IMR-90 (cell line): Measurements from ENCODE around the gene PFKL. TPM values are rescaled to one million over a fixed set of nuclear protein-coding genes. Genes with fewer than 3 reads are reported as not detected.
A peak's percentile ranks its signal among the peaks of the same experiment; 100 is the strongest.

Experiments used
- ATAC-seq: fragments of 200-7000 bp; cut with Tn5 transposase; 2 replicates; pipeline ENCODE4 v1.9.1; 2020; ENCODE audit warnings: low read depth, mild to moderate bottlenecking, moderate library complexity
- BruUV-seq: library from RNA; stranded (reverse); fragments of 400-500 nt; replicated peaks from 2 replicates; lab custom pipeline; 2021; lab: Mats Ljungman, UMichigan
- CTCF ChIA-PET: fragments of 300-600 bp; formaldehyde crosslinking; extraction: SDS; loops from one replicate; lab custom pipeline; 2021; ENCODE audit warnings: antibody characterized with exemption; lab: Yijun Ruan, JAX
- POLR2A ChIA-PET: fragments of 300-600 bp; sonication (Branson Sonifier 250); formaldehyde crosslinking; loops from one replicate; lab custom pipeline; 2022; ENCODE audit warnings: antibody characterized with exemption; ENCODE audit not compliant: unreplicated experiment; lab: Charles Lee
- DNase-seq: peaks from one replicate; pipeline ENCODE4 v3.0.0; 2013
- H2AFZ ChIP-seq: replicated peaks from 2 replicates; pipeline ENCODE3; 2013; ENCODE audit warnings: low read length, mild to moderate bottlenecking; ENCODE audit not compliant: poor library complexity
- H2AK5ac ChIP-seq: 2 replicates; pipeline ENCODE4 v1.6.1; 2013; ENCODE audit warnings: low read depth, low read length, inconsistent platforms
- H2AK9ac ChIP-seq: replicated peaks from 2 replicates; pipeline ENCODE3; 2013; ENCODE audit warnings: mild to moderate bottlenecking, low read depth, low read length, moderate library complexity; ENCODE audit not compliant: poor library complexity
- H2BK120ac ChIP-seq: 2 replicates; pipeline ENCODE4 v1.6.1; 2013; ENCODE audit warnings: low read depth, low read length, inconsistent platforms
- H2BK15ac ChIP-seq: 3 replicates; pipeline ENCODE4 v1.6.1; 2013; ENCODE audit warnings: low read depth, low read length, inconsistent platforms
- H2BK20ac ChIP-seq: 2 replicates; pipeline ENCODE4 v1.6.1; 2013; ENCODE audit warnings: low read depth, mild to moderate bottlenecking, inconsistent platforms, low read length, moderate library complexity
- H2BK5ac ChIP-seq: 2 replicates; pipeline ENCODE4 v1.6.1; 2013; ENCODE audit warnings: mild to moderate bottlenecking, low read depth, low read length, inconsistent platforms; ENCODE audit not compliant: poor library complexity, severe bottlenecking
- H3K14ac ChIP-seq: replicated peaks from 2 replicates; pipeline ENCODE4 v1.6.1; 2013; ENCODE audit warnings: low read depth, low read length, inconsistent platforms
- H3K18ac ChIP-seq: 2 replicates; pipeline ENCODE4 v1.6.1; 2013; ENCODE audit warnings: low read depth, low read length, control low read depth
- H3K23ac ChIP-seq: 2 replicates; pipeline ENCODE4 v1.6.1; 2013; ENCODE audit warnings: low read depth, low read length, inconsistent platforms
- H3K27ac ChIP-seq: 2 replicates; pipeline ENCODE4 v1.5.1; 2013; ENCODE audit warnings: mild to moderate bottlenecking, control low read depth, low read length; ENCODE audit not compliant: insufficient read depth
- H3K27me3 ChIP-seq: 2 replicates; pipeline ENCODE4 v1.6.1; 2013; ENCODE audit warnings: low read length; ENCODE audit not compliant: control insufficient read depth, insufficient read depth
- H3K36me3 ChIP-seq: 2 replicates; pipeline ENCODE4 v1.6.1; 2013; ENCODE audit warnings: low read length, mixed read lengths; ENCODE audit not compliant: control insufficient read depth, insufficient read depth
- H3K4ac ChIP-seq: 2 replicates; pipeline ENCODE4 v1.6.1; 2013; ENCODE audit warnings: low read depth, low read length, inconsistent platforms
- H3K4me1 ChIP-seq: 2 replicates; pipeline ENCODE4 v1.6.1; 2013; ENCODE audit warnings: low read length, mixed read lengths; ENCODE audit not compliant: control insufficient read depth, insufficient read depth
- H3K4me2 ChIP-seq: 2 replicates; pipeline ENCODE4 v1.6.1; 2013; ENCODE audit warnings: low read depth, mild to moderate bottlenecking, control low read depth, low read length, moderate library complexity
- H3K4me3 ChIP-seq: 2 replicates; pipeline ENCODE4 v1.5.1; 2013; ENCODE audit warnings: low read depth, mild to moderate bottlenecking, control low read depth, low read length, moderate library complexity; ENCODE audit not compliant: insufficient read depth
- H3K56ac ChIP-seq: 2 replicates; pipeline ENCODE4 v1.6.1; 2013; ENCODE audit warnings: low read length, inconsistent platforms; ENCODE audit not compliant: insufficient read depth; ENCODE audit errors: extremely low read depth
- H3K79me1 ChIP-seq, 2 experiments: 2 replicates each; pipeline ENCODE4 v1.6.1; 2013; ENCODE audit warnings: low read length in 2 of 2, inconsistent platforms in 1 of 2, low read depth in 1 of 2
- H3K9ac ChIP-seq: 2 replicates; pipeline ENCODE4 v1.6.1; 2013; ENCODE audit warnings: low read depth, low read length, control low read depth
- H3K9me1 ChIP-seq: 2 replicates; pipeline ENCODE4 v1.6.1; 2013; ENCODE audit warnings: low read length, inconsistent platforms; ENCODE audit not compliant: insufficient read depth
- H3K9me3 ChIP-seq: 2 replicates; pipeline ENCODE4 v1.6.1; 2013; ENCODE audit warnings: low read length; ENCODE audit not compliant: control insufficient read depth, insufficient read depth
- H4K20me1 ChIP-seq: 2 replicates; pipeline ENCODE4 v1.6.1; 2013; ENCODE audit warnings: low read length, inconsistent platforms; ENCODE audit not compliant: insufficient read depth
- H4K5ac ChIP-seq: 2 replicates; pipeline ENCODE4 v1.6.1; 2013; ENCODE audit warnings: mild to moderate bottlenecking, low read depth, low read length, control low read depth
- H4K8ac ChIP-seq, 2 experiments: 2 replicates each; pipeline ENCODE4 v1.6.1; 2013; ENCODE audit warnings: low read depth in 2 of 2, low read length in 2 of 2, control low read depth in 1 of 2, inconsistent platforms in 1 of 2
- H4K91ac ChIP-seq: 2 replicates; pipeline ENCODE4 v1.6.1; 2013; ENCODE audit warnings: low read depth, low read length, inconsistent platforms; ENCODE audit not compliant: insufficient read depth
- BHLHE40 ChIP-seq: fragments of 150-350 bp; IDR thresholded peaks from 2 replicates; pipeline ENCODE4 v1.6.1; 2016; ENCODE audit warnings: mild to moderate bottlenecking, low read depth, low read length
- FOS ChIP-seq: fragments of 150-350 bp; IDR thresholded peaks from 2 replicates; pipeline ENCODE4 v1.6.1; 2016; ENCODE audit warnings: low read depth, low read length
- MAZ ChIP-seq: IDR thresholded peaks from 2 replicates; pipeline ENCODE4 v1.6.1; 2012; ENCODE audit warnings: low read depth, mild to moderate bottlenecking, low read length, improper control_type of control experiment, moderate library complexity, borderline replicate concordance
- MXI1 ChIP-seq: IDR thresholded peaks from 2 replicates; pipeline ENCODE4 v1.6.1; 2012; ENCODE audit warnings: low read depth, mild to moderate bottlenecking, low read length, moderate library complexity, borderline replicate concordance
- POLR2A ChIP-seq: IDR thresholded peaks from 2 replicates; pipeline ENCODE4 v1.6.1; 2012; ENCODE audit warnings: mild to moderate bottlenecking, low read depth, low read length
- RAD21 ChIP-seq: IDR thresholded peaks from 2 replicates; pipeline ENCODE4 v1.6.1; 2012; ENCODE audit warnings: low read length, improper control_type of control experiment
- WGBS, 2 experiments: methylation state at CpG; one replicate each; pipeline versions ENCODE4 v1.1.5 to v1.1.7; 2013; ENCODE audit warnings: missing lambda C conversion rate in 2 of 2; ENCODE audit not compliant: insufficient read length in 1 of 2; ENCODE audit errors: extremely low coverage in 2 of 2; 5-methylcytosine and 5-hydroxymethylcytosine counted together
- dilution Hi-C: fragments of 300-500 bp; cut with HindIII; formaldehyde crosslinking; loops from one replicate; pipeline ENCODE4 v1.14.3; 2018; ENCODE audit warnings: low sequenced_read_pairs; ENCODE audit not compliant: unreplicated experiment
- in situ Hi-C: fragments of 300-500 bp; cut with MboI; formaldehyde crosslinking; loops from 3 replicates; pipeline ENCODE4 v1.14.3; 2019; ENCODE audit warnings: low sequenced_read_pairs, inconsistent platforms, mixed read lengths
- intact Hi-C: fragments of 100-400 bp; cut with micrococcal nuclease; formaldehyde crosslinking; loops from 2 replicates; pipeline ENCODE4 v1.10.0; 2022
- polyA plus RNA-seq, 3 experiments: library from polyadenylated mRNA; depleted of rRNA; stranded (reverse); fragments of >200 nt; gene quantifications; 2 replicates each; pipeline ENCODE4 v1.2.3, GENCODE V29; 2012; ENCODE audit warnings: low replicate concordance in 1 of 3
- total RNA-seq: library from RNA; depleted of rRNA; stranded (reverse); fragments of >200 nt; gene quantifications from 2 replicates; pipeline ENCODE4 v1.2.3, GENCODE V29; 2012

PFKL gene
- total and polyA plus RNA-seq, 2 of the 4 experiments (the other 2 are of a cell fraction), result 103 to 126 TPM

DNA sequence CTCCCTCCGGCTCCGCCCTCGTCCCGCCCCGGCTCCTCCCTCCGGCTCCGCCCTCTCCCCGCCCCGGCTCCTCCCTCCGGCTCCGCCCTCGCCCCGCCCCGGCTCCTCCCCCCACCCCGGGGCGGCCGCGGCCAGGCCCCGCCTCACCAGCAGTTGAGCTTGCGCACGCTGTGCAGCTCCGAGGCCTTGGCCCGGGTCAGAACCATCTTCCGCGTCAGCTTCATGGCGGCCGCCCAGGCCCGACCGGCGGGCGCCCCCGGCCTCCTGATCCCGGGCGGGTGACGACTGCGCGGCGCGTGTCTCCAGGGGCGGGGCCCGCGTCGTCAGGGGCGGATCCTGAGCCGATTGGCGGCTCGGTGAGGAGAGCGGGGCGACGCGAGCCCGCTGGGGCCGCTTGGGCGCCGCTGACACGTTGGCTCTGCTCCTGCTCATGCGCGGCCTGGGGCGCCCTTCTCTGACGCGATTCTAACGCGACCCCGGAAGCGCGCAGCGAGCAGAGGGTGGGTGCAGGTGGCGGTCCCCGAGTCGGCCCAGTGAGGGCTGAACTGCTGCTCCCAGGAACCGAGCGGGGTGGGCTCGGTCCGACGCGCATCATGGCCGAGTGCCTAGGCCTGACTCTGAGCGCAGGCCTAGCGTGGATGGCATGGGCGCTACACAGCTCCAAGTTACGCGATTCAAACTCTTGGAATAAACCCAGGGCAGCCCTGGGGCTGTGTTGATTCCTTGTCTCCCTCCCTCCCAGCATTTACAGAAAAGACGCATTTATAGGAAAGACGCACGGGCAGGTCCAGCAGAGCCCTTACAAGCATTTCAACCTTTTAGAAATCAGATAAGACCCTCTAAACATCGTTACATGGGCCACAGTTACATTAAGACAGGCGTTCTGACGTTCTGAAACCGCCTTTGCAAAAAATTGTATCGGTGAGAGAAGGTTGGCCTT is 39.4 kb downstream of the PFKL start, which contains the start of gene CFAP410:
Gene CFAP410 (minus strand): TSS at position 420 of the 940 bp plus-strand sequence. CDS start 196 bp downstream, at position 224.
- intact Hi-C loops, result loop anchor here (10.0 kb wide), 1 partner anchor 146 kb away; no protein-coding TSS in a partner anchor
- Histone ChIP-seq H4K91ac (peak within 1 kb of the TSS; percentile 90), H4K20me1 (peaks cover 6% of the 10 kb centered on the region; the same call in 1 of the 2 replicates), H3K4me3 (peak within 1 kb of the TSS; percentile 96), H2AK5ac (peak within 1 kb of the TSS; percentile 96), H3K23ac (peak within 1 kb of the TSS; percentile 68; the same call in 1 of the 2 replicates), H3K9ac (peak within 1 kb of the TSS; percentile 88), H2BK120ac (peak within 1 kb of the TSS; percentile 70; the same call in 1 of the 2 replicates), H3K79me1 (peaks cover 0 to 8% of the 10 kb centered on the region in 2 experiments; a peak in 1 of 4 replicates), H3K27me3 (no peaks in the 10 kb centered on the region), H2BK5ac (peak within 1 kb of the TSS; percentile 97), H3K56ac (peak within 1 kb of the TSS; percentile 54), H3K4me1 (peaks cover 6% of the 10 kb centered on the region), H2BK15ac (0 out of 3 replicates have a peak within 1 kb of the TSS, but pooled peaks have one; percentile 80), H2AFZ (peak within 1 kb of the TSS; percentile 92), H3K4ac (peak within 1 kb of the TSS; percentile 90), H2AK9ac (peak within 1 kb of the TSS; percentile 96), H3K9me1 (peaks cover 9% of the 10 kb centered on the region), H3K18ac (peak within 1 kb of the TSS; percentile 84), H3K27ac (peak within 1 kb of the TSS; percentile 97), H4K8ac (peak within 1 kb of the TSS; percentile 97 to 99), H4K5ac (peak within 1 kb of the TSS; percentile 99), H3K36me3 (peaks cover 8% of the 10 kb centered on the region; the same call in 1 of the 2 replicates), H3K4me2 (peak within 1 kb of the TSS; percentile 100), H3K14ac (peak within 1 kb of the TSS; percentile 92), H3K9me3 (no peaks in the 10 kb centered on the region), H2BK20ac (no peak within 1 kb of the TSS)
- peak; percentile 91 for ATAC-seq
- dilution Hi-C loops, result no loop called here
- in situ Hi-C loops, result no loop called here
- BruUV-seq, result TSS peak; percentile 88
- DNase-seq, result peak; percentile 94
- CTCF ChIA-PET, result no interaction called here
- TF ChIP-seq RAD21 (0 out of 2 replicates have a peak, but pooled peaks have one; percentile 1), FOS (no peak), MAZ (peak; percentile 93), MXI1 (peak; percentile 80; the same call in 1 of the 2 replicates), BHLHE40 (peak; percentile 4; the same call in 1 of the 2 replicates), POLR2A (peak; percentile 93)
- POLR2A ChIA-PET, result no interaction called here
- 0% methylated on average over 19 of the region's 90 CpGs; no CpG with 5 or more reads in 1 of the 2 experiments for WGBS, 2 experiments
